Stimulated activated CD4-positive, alpha-beta T cell treated with anti-CD3 and anti-CD28 coated beads, Interleukin-2, amount 100 ng/mL, for 4 hours (primary cell): ENCODE data around the gene SRP9.
A peak's percentile ranks its signal among the peaks of the same experiment; 100 is the strongest.
"Not testable (repeated sequence)": the region's sequence is repeated elsewhere in the genome, so short reads cannot be mapped to it uniquely, and the experiment has no call there.

ENCODE experiments used
- DNase-seq: peaks from one replicate; pipeline ENCODE4 v3.0.0-alpha.2; 2020; ENCODE audit warnings: low read depth

Gene SRP9

GRCh38 chr1:225776294-225776693 lies 1.3 kb upstream of the SRP9 start:
- no peak for DNase-seq

- DNase-seq, result no peak
These were observed 506 bp upstream of the SRP9 start for GRCh38 chr1:225777058-225777582.

GRCh38 chr1:225778337-225778669 lies 677 bp downstream of the SRP9 start:
- no peak for DNase-seq

- not testable (repeated sequence) for DNase-seq
These were observed 1.5 kb downstream of the SRP9 start for GRCh38 chr1:225779165-225779564.

GRCh38 chr1:225780134-225780533 lies 2.5 kb downstream of the SRP9 start:
- no peak for DNase-seq

- no peak for DNase-seq
These were observed 3.0 kb downstream of the SRP9 start for GRCh38 chr1:225780630-225781029.

GRCh38 chr1:225789142-225789541 lies 11.5 kb downstream of the SRP9 start:
- DNase-seq, result not testable (repeated sequence)

GRCh38 chr1:225794954-225795353 lies 17.3 kb downstream of the SRP9 start:
- no peak for DNase-seq

GRCh38 chr1:225796097-225796496 lies 18.5 kb downstream of the SRP9 start:
- not testable (repeated sequence) for DNase-seq

GRCh38 chr1:225801146-225801545 lies 23.5 kb downstream of the SRP9 start:
- DNase-seq, result not testable (repeated sequence)

- DNase-seq, result no peak
These were observed 28.6 kb downstream of the SRP9 start for GRCh38 chr1:225806249-225806648.

GRCh38 chr1:225806736-225807135 lies 29.1 kb downstream of the SRP9 start:
- not testable (repeated sequence) for DNase-seq

GRCh38 chr1:225808136-225808535 lies 30.5 kb downstream of the SRP9 start:
- no peak for DNase-seq

GRCh38 chr1:225809842-225810578 lies 32.4 kb downstream of the SRP9 start, which contains the start of gene EPHX1:
TSS of gene EPHX1 (plus strand) at chr1:225810124. CDS start at chr1:225828730, 18,606 bp downstream.
- DNase-seq, result peak; percentile 17

- DNase-seq, result not testable (repeated sequence)
These were observed 33.2 kb downstream of the SRP9 start for GRCh38 chr1:225810579-225811538.

GRCh38 chr1:225811622-225812487 lies 34.2 kb downstream of the SRP9 start:
- no peak for DNase-seq

- no peak for DNase-seq
These were observed 35.0 kb downstream of the SRP9 start for GRCh38 chr1:225812488-225813213.

- DNase-seq, result no peak
These were observed 35.8 kb downstream of the SRP9 start for GRCh38 chr1:225813214-225813964.

GRCh38 chr1:225814381-225814780 lies 36.8 kb downstream of the SRP9 start:
- DNase-seq, result no peak

- DNase-seq, result not testable (repeated sequence)
These were observed 37.5 kb downstream of the SRP9 start for GRCh38 chr1:225815090-225815489.
